Neural progenitor cell (in vitro differentiated cells): ENCODE results near the gene PPARA. TPM values are rescaled to one million over a fixed set of nuclear protein-coding genes. Genes with fewer than 3 reads are reported as not detected.

Experiments
- DNase-seq: peaks from one replicate; pipeline ENCODE4 v3.0.0-alpha.2; 2016; ENCODE audit warnings: low spot score
- H2AFZ ChIP-seq: fragments of 200-600 bp; sonication (generic); replicated peaks from 2 replicates; pipeline ENCODE4 v1.6.1; 2016; ENCODE audit warnings: antibody characterized with exemption
- H3F3A ChIP-seq: fragments of 200-600 bp; sonication (generic); 2 replicates; pipeline ENCODE4 v1.6.1; 2016; ENCODE audit warnings: antibody characterized with exemption, low read depth
- H3K27ac ChIP-seq: fragments of 200-600 bp; sonication (generic); 2 replicates; pipeline ENCODE4 v1.5.1; 2016; ENCODE audit warnings: mild to moderate bottlenecking
- H3K27me3 ChIP-seq: fragments of 200-600 bp; sonication (generic); 2 replicates; pipeline ENCODE4 v1.6.1; 2016; ENCODE audit warnings: mild to moderate bottlenecking, moderate library complexity
- H3K36me3 ChIP-seq: fragments of 200-600 bp; sonication (generic); 2 replicates; pipeline ENCODE4 v1.5.1; 2016
- H3K4me1 ChIP-seq: fragments of 200-600 bp; sonication (generic); 2 replicates; pipeline ENCODE4 v1.6.1; 2016; ENCODE audit warnings: mixed run types
- H3K4me2 ChIP-seq: fragments of 200-600 bp; sonication (generic); 2 replicates; pipeline ENCODE4 v1.6.1; 2016
- H3K4me3 ChIP-seq: fragments of 200-600 bp; sonication (generic); 2 replicates; pipeline ENCODE4 v1.5.1; 2016
- H3K79me2 ChIP-seq: fragments of 200-600 bp; sonication (generic); 2 replicates; pipeline ENCODE4 v1.6.1; 2016; ENCODE audit warnings: low read depth
- H3K9ac ChIP-seq: fragments of 200-600 bp; sonication (generic); 2 replicates; pipeline ENCODE4 v1.6.1; 2016
- H3K9me3 ChIP-seq: fragments of 200-600 bp; sonication (generic); 2 replicates; pipeline ENCODE4 v1.5.1; 2016; ENCODE audit warnings: low read depth
- H4K20me1 ChIP-seq: fragments of 200-600 bp; sonication (generic); 2 replicates; pipeline ENCODE4 v1.6.1; 2016; ENCODE audit warnings: low read depth
- H3K27ac Mint-ChIP-seq: 3 replicates; pipeline ENCODE4 v1.8.0; 2021; ENCODE audit warnings: mixed read lengths
- H3K27me3 Mint-ChIP-seq: 2 replicates; pipeline ENCODE4 v1.8.0; 2022; ENCODE audit warnings: low read depth, mild to moderate bottlenecking, inconsistent platforms, moderate library complexity, mixed read lengths; ENCODE audit not compliant: insufficient read depth
- H3K36me3 Mint-ChIP-seq: 3 replicates; pipeline ENCODE4 v1.8.0; 2021; ENCODE audit warnings: mixed read lengths
- H3K4me1 Mint-ChIP-seq: 3 replicates; pipeline ENCODE4 v1.8.0; 2021; ENCODE audit warnings: mixed read lengths
- H3K4me3 Mint-ChIP-seq: 3 replicates; pipeline ENCODE4 v1.8.0; 2021; ENCODE audit warnings: mild to moderate bottlenecking, moderate library complexity, mixed read lengths
- H3K9me3 Mint-ChIP-seq: 3 replicates; pipeline ENCODE4 v1.8.0; 2020; ENCODE audit warnings: mixed read lengths
- EZH2 ChIP-seq: fragments of 200-600 bp; sonication (generic); IDR thresholded peaks from 2 replicates; pipeline ENCODE4 v1.6.1; 2017; ENCODE audit warnings: antibody characterized with exemption, mild to moderate bottlenecking, moderate library complexity
- EZH2phosphoT487 ChIP-seq: fragments of 200-600 bp; sonication (generic); IDR thresholded peaks from 2 replicates; pipeline ENCODE4 v1.6.1; 2017; ENCODE audit warnings: antibody characterized with exemption
- total RNA-seq: library from RNA; depleted of rRNA; stranded (reverse); fragments of >200 nt; gene quantifications from 2 replicates; pipeline ENCODE4 v1.2.3, GENCODE V29; 2015; ENCODE audit warnings: low replicate concordance
- TF ChIP-seq, protein P1 (sequence below): fragments of 200-600 bp; sonication (generic); IDR thresholded peaks from 2 replicates; pipeline ENCODE4 v1.5.1; 2017; ENCODE audit warnings: antibody characterized with exemption, mild to moderate bottlenecking

The PPARA gene
- total RNA-seq, 1 donor from 2014 or later: 5.2 TPM

DNA sequence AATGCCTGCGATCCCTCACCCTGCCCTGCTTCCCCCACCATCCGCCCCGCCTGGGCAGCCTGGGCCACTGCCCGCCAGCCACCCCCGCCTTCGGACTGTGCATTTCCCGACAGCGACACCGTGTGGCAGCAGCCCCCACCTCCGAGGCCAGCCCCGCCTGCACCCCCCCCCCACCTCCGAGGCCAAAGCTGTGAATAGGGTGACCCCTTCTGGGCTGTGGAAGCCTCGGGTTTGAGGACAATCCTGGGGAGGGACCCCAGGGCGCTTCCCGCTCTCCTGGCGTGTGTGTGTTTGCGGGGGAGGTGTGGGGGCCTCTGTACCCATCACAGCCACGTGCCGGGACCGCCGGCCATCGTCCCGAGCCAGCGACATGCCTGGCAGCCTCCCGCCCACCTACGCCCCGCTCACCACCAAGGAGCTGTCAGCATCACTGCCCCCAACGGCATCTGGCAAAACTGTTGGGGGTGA is 33.8 kb upstream of the PPARA start:
- Histone ChIP-seq H3K36me3 (no peaks in the 10 kb centered on the region), H2AFZ (no peak overlapping the region), H3K79me2 (no peaks in the 10 kb centered on the region), H3K9me3 (no peaks in the 10 kb centered on the region), H3K4me3 (no peak overlapping the region), H3K4me2 (no peak overlapping the region), H3K27ac (no peak overlapping the region), H4K20me1 (no peaks in the 10 kb centered on the region), H3F3A (no peaks in the 10 kb centered on the region), H3K9ac (no peak overlapping the region), H3K27me3 (no peaks in the 10 kb centered on the region), H3K4me1 (peaks cover 9% of the 10 kb centered on the region)
- H3K4me3 Mint-ChIP-seq: no peak overlapping the region
- H3K4me1 Mint-ChIP-seq: peaks cover 4% of the 10 kb centered on the region
- no peak for TF ChIP-seq EZH2
- TF ChIP-seq, protein P1, sequence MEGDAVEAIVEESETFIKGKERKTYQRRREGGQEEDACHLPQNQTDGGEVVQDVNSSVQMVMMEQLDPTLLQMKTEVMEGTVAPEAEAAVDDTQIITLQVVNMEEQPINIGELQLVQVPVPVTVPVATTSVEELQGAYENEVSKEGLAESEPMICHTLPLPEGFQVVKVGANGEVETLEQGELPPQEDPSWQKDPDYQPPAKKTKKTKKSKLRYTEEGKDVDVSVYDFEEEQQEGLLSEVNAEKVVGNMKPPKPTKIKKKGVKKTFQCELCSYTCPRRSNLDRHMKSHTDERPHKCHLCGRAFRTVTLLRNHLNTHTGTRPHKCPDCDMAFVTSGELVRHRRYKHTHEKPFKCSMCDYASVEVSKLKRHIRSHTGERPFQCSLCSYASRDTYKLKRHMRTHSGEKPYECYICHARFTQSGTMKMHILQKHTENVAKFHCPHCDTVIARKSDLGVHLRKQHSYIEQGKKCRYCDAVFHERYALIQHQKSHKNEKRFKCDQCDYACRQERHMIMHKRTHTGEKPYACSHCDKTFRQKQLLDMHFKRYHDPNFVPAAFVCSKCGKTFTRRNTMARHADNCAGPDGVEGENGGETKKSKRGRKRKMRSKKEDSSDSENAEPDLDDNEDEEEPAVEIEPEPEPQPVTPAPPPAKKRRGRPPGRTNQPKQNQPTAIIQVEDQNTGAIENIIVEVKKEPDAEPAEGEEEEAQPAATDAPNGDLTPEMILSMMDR: peak; percentile 95
- no peaks in the 10 kb centered on the region for H3K9me3 Mint-ChIP-seq
- peaks cover 8% of the 10 kb centered on the region for H3K27me3 Mint-ChIP-seq
- H3K27ac Mint-ChIP-seq: no peak overlapping the region
- H3K36me3 Mint-ChIP-seq: no peaks in the 10 kb centered on the region
- DNase-seq: peak; percentile 95

DNA sequence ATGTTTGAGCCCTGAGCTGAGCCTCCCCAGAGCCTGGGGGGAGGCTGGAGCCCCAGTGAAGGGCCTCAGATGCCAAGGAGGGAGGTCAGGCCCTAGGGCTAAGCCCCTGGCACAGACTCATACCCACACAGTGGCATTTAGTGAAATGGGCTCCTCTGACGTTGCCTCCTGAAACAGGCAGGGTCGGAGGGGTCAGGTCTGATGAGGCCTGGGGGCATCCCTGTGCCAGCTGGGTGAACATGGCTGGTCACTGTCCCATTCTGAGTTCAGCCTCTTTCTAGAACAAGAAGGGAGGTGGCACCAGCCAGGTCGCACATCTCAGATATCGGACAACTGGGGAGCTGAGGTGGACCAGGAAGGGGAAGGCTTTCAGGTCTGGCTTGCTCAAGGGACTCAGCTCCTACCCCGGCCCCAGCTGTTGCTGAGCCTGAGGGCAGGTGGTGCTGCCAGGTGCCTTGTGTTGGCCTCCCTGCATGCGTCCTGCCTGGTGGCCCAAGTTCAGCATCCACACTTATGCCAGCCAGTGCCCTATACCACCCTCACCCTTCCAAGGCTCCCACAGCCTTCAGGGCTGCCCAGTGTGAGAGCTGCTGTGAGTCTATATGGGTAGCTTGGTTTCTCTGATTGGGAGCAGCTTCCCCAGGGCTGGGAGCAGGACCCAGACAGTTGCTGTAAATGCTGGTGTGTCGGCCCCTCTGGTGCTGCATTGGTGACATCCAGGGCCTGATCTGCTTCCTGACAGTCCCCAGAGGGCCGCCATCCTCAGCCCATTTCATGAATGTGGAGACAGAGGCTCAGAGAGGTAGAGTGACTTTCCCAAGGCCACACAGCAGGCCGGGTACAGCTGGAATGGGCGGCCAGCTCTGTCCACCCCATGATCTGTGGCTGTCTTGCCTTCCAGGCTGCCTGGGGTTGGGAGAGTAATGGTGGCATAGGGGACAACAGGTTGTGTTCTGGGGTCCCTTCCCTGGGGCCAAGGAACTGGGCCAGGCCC is 32.8 kb upstream of the PPARA start:
- no peak overlapping the region for H2AFZ ChIP-seq
- H3K4me1 Mint-ChIP-seq: peaks cover 1% of the 10 kb centered on the region
- DNase-seq: no peak
- no peak for TF ChIP-seq EZH2phosphoT487
- TF ChIP-seq, protein P1: no peak
- TF ChIP-seq EZH2: no peak
- no peaks in the 10 kb centered on the region for H4K20me1 ChIP-seq
- H3K36me3 Mint-ChIP-seq: no peaks in the 10 kb centered on the region
- H3K9me3 ChIP-seq: no peaks in the 10 kb centered on the region
- no peak overlapping the region for H3K27ac ChIP-seq
- no peaks in the 10 kb centered on the region for H3K9me3 Mint-ChIP-seq
- no peaks in the 10 kb centered on the region for H3F3A ChIP-seq
- no peaks in the 10 kb centered on the region for H3K79me2 ChIP-seq
- no peak overlapping the region for H3K9ac ChIP-seq
- no peak overlapping the region for H3K4me2 ChIP-seq
- no peak overlapping the region for H3K4me3 Mint-ChIP-seq
- no peaks in the 10 kb centered on the region for H3K36me3 ChIP-seq
- H3K27ac Mint-ChIP-seq: no peak overlapping the region
- H3K4me3 ChIP-seq: no peak overlapping the region
- H3K27me3 Mint-ChIP-seq: peaks cover 5% of the 10 kb centered on the region
- H3K4me1 ChIP-seq: peaks cover under 1% of the 10 kb centered on the region
- H3K27me3 ChIP-seq: no peaks in the 10 kb centered on the region

DNA sequence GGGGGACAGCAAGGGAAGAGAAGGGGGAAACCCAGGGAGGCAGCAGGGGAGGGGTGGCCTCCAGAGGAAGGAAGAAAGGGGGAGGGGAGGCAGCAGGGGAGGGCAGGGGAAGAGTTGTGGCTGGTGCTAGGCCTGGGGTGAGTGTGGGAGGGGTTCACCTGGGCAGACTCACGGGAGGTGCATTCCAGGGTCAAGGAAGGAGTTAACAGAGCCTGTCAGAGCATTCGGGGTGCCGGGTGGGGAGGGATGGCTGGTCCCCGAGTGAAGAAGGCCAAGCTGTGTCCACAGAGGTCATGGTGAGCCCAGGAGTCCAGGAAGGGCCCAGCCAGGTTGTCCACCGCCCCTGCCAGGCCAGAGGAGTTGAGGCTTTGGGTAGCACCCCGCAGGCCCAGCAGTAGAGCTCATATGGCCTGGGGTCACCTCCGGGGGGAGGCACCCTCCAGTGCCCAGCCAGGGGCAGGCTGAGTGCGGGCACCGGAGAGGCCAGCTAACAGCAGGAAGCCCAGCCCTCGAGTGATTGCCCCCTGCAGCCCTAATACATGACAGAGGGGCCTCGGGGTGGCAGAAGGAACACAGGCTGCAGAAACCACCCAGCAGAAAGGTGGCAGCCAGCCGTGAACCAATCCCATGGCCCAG is 31.1 kb upstream of the PPARA start:
- H3F3A ChIP-seq: no peaks in the 10 kb centered on the region
- H3K9ac ChIP-seq: no peak overlapping the region
- no peak overlapping the region for H2AFZ ChIP-seq
- no peaks in the 10 kb centered on the region for H3K9me3 ChIP-seq
- no peaks in the 10 kb centered on the region for H3K4me1 Mint-ChIP-seq
- no peaks in the 10 kb centered on the region for H3K36me3 Mint-ChIP-seq
- H3K4me2 ChIP-seq: no peak overlapping the region
- H3K4me1 ChIP-seq: no peaks in the 10 kb centered on the region
- H4K20me1 ChIP-seq: no peaks in the 10 kb centered on the region
- no peak overlapping the region for H3K27ac Mint-ChIP-seq
- no peaks in the 10 kb centered on the region for H3K79me2 ChIP-seq
- no peak for DNase-seq
- H3K36me3 ChIP-seq: no peaks in the 10 kb centered on the region
- TF ChIP-seq EZH2phosphoT487: no peak
- TF ChIP-seq, protein P1: no peak
- H3K9me3 Mint-ChIP-seq: no peaks in the 10 kb centered on the region
- no peak overlapping the region for H3K27ac ChIP-seq
- no peak overlapping the region for H3K4me3 Mint-ChIP-seq
- no peaks in the 10 kb centered on the region for H3K27me3 ChIP-seq
- H3K27me3 Mint-ChIP-seq: peaks cover 5% of the 10 kb centered on the region
- H3K4me3 ChIP-seq: no peak overlapping the region
